Ovary (tissue), 9 donors: ENCODE results near the gene DNAH3. TPM values are rescaled to one million over a fixed set of nuclear protein-coding genes. Genes with fewer than 3 reads are reported as not detected.
"Not testable (repeated sequence)": the region's sequence is repeated elsewhere in the genome, so short reads cannot be mapped to it uniquely, and the experiment has no call there.

Experiments
- DNase-seq, 5 donors: peaks; one replicate each; pipeline ENCODE4 v3.0.0-alpha.2; 2019 to 2020
- H3K27ac ChIP-seq, 2 donors: fragments of 200-600 bp; one replicate each; pipeline versions ENCODE4 v1.5.1 to v1.8.0; 2019 to 2022
- H3K27me3 ChIP-seq: fragments of 200-600 bp; one replicate; pipeline ENCODE4 v1.8.0; 2022
- H3K36me3 ChIP-seq: fragments of 200-600 bp; sonication (generic); one replicate; pipeline ENCODE4 v1.5.1; 2019
- H3K4me1 ChIP-seq: one replicate; pipeline ENCODE4 v1.8.1; 2013; ENCODE audit warnings: mild to moderate bottlenecking, moderate library complexity; ENCODE audit not compliant: insufficient read depth
- H3K4me3 ChIP-seq: fragments of 200-600 bp; sonication (generic); one replicate; pipeline ENCODE4 v1.5.1; 2017
- H3K9me3 ChIP-seq, 2 donors: fragments of 200-600 bp in 1 of 2; sonication (generic) in 1 of 2; one replicate each; pipeline versions ENCODE4 v1.5.1 to v1.8.1; 2013 to 2019; ENCODE audit warnings: mild to moderate bottlenecking in 1 of 2, moderate library complexity in 1 of 2
- EP300 ChIP-seq: sonication (generic); formaldehyde crosslinking; IDR thresholded peaks from one replicate; pipeline ENCODE4 v1.6.1; 2017; ENCODE audit warnings: antibody characterized with exemption
- POLR2A ChIP-seq: fragments of 450-650 bp; IDR thresholded peaks from one replicate; pipeline ENCODE4 v1.6.1; 2017; ENCODE audit warnings: antibody characterized with exemption, mild to moderate bottlenecking, moderate library complexity
- WGBS, 3 donors: extraction: QIAGEN DNeasy Blood & Tissue Kit in 1 of 3; methylation state at CpG; one replicate each; pipeline versions ENCODE4 v1.1.5 to v1.1.7; 2013 to 2017; 5-methylcytosine and 5-hydroxymethylcytosine counted together
- intact Hi-C, 4 donors: fragments of 100-400 bp; cut with DNase I; formaldehyde crosslinking; loops; one replicate each; pipeline versions ENCODE4 v1.11.0 to v1.15.1; 2022 to 2023
- polyA plus RNA-seq, 2 donors: library from polyadenylated mRNA; stranded (reverse); fragments of 200-250 nt in 1 of 2; fragments of 350-450 nt in 1 of 2; fragmentation: Illumina TruSeq in 1 of 2; extraction: RNeasy Lipid Tissue Mini Kit (QIAGEN cat#74804) in 1 of 2; gene quantifications; one replicate each; pipeline ENCODE4 v1.2.3, GENCODE V29; 2013 to 2014
- total RNA-seq, 7 donors: library from RNA; depleted of rRNA in 2 of 7; stranded (reverse); fragments of >200 nt in 2 of 7; fragmentation: NEBNext Ultra II Directional in 3 of 7; extraction: Animal tissue kit (Norgen Biotek cat#: 25700) in 3 of 7; gene quantifications; one replicate each; pipeline versions ENCODE4 v1.1.0 to v1.2.4, GENCODE V29; 2016 to 2023
- TF ChIP-seq, protein P1 (sequence below), 3 donors: fragments of 450-650 bp in 2 of 3; fragments of 200-600 bp in 1 of 3; IDR thresholded peaks; one replicate each; pipeline versions ENCODE4 v1.5.1 to v1.8.0; 2016 to 2022; ENCODE audit warnings: antibody characterized with exemption in 3 of 3, mild to moderate bottlenecking in 1 of 3
- donor health status: DM: no; HTN: no; CAD: no; lungs with moderate emphysema.
- donor health status: DM: no; HTN: no; CAD: no.
- donor health status: Bipolar disorder and iron deficiency.
- donor health status: DM: yes; HTN: yes; CAD: no.
- donor health status: DM: no; HTN: no; CAD: no.
- donor health status: DM: yes; HTN: yes; CAD: no.

Gene DNAH3
- total and polyA plus RNA-seq, 9 donors: 0.05 to 12.1 (median 0.95) TPM; not detected in 1

- Histone ChIP-seq H3K27ac (no peak overlapping the region), H3K4me1 (no peaks in the 10 kb centered on the region), H3K4me3 (no peak overlapping the region), H3K9me3 (no peaks in the 10 kb centered on the region), H3K27me3 (no peaks in the 10 kb centered on the region), H3K36me3 (no peaks in the 10 kb centered on the region)
- 12 to 51% (median 42%) methylated on average over 1 of the region's 1 CpG for whole genome bisulfite sequencing, 3 donors
- intact Hi-C loops: no loop called here
- no peak for DNase-seq
- TF ChIP-seq, protein P1, sequence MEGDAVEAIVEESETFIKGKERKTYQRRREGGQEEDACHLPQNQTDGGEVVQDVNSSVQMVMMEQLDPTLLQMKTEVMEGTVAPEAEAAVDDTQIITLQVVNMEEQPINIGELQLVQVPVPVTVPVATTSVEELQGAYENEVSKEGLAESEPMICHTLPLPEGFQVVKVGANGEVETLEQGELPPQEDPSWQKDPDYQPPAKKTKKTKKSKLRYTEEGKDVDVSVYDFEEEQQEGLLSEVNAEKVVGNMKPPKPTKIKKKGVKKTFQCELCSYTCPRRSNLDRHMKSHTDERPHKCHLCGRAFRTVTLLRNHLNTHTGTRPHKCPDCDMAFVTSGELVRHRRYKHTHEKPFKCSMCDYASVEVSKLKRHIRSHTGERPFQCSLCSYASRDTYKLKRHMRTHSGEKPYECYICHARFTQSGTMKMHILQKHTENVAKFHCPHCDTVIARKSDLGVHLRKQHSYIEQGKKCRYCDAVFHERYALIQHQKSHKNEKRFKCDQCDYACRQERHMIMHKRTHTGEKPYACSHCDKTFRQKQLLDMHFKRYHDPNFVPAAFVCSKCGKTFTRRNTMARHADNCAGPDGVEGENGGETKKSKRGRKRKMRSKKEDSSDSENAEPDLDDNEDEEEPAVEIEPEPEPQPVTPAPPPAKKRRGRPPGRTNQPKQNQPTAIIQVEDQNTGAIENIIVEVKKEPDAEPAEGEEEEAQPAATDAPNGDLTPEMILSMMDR (IDR thresholded peaks at IDR 0.05): no peak
- TF ChIP-seq EP300: no peak
- TF ChIP-seq POLR2A: no peak
Observed at GRCh38 chr16:20930365-20930690, 220.3 kb downstream of the DNAH3 start.

GRCh38 chr16:20929676-20930364, 220.8 kb downstream of the DNAH3 start:
- H3K36me3 ChIP-seq, H3K4me1 ChIP-seq, intact Hi-C loops, H3K4me3 ChIP-seq, H3K27me3 ChIP-seq, H3K27ac ChIP-seq, H3K9me3 ChIP-seq, DNase-seq: not testable (repeated sequence)
- WGBS, 3 donors: 66 to 71% (median 68%) methylated on average over 10 of the region's 10 CpGs

DNA sequence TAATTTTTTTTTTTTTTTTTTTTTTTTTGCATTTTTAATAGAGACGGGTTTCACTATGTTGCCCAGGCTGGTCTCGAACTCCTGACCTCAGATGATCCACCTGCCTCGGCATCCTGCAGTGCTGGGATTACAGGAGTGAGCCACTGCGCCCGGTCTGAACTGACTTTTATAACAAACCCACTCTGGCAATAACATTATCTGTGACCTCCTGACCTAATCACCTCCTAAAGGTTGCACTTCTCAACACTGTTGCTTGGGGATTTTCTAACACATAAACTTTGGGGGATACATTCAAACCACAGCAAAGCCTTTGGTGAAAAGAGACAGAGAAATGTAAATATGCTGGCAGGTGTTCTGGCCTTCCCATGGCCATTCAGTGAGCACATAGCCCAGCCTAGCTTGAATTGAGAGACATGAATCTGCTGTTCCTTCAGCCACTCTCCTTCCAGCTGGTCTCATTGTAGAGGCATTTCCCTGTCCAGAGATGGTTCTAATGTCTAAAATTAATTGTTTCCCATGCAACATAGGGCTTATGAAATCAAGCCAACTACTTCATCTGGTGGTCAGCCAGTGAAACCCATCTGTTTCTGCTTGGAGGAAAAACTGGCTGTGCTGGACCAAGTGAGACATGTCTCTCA, 221.8 kb downstream of the DNAH3 start:
- TF ChIP-seq, protein P1 (IDR thresholded peaks at IDR 0.05): no peak
- TF ChIP-seq POLR2A (no peak), EP300 (no peak)
- DNase-seq: no peak
- H3K27ac ChIP-seq: no peak overlapping the region
- no peaks in the 10 kb centered on the region for H3K9me3 ChIP-seq
- H3K4me1 ChIP-seq: no peaks in the 10 kb centered on the region
- intact Hi-C loops: no loop called here
- H3K36me3 ChIP-seq: no peaks in the 10 kb centered on the region
- H3K27me3 ChIP-seq: no peaks in the 10 kb centered on the region
- WGBS, 3 donors: 83 to 90% (median 86%) methylated on average over 5 of the region's 5 CpGs
- no peak overlapping the region for H3K4me3 ChIP-seq

- H3K36me3 ChIP-seq: no peaks in the 10 kb centered on the region
- 87 to 98% (median 93%) methylated on average over 1 of the region's 1 CpG for WGBS, 3 donors
- no peaks in the 10 kb centered on the region for H3K27me3 ChIP-seq
- no peaks in the 10 kb centered on the region for H3K4me1 ChIP-seq
- intact Hi-C loops: no loop called here
- TF ChIP-seq POLR2A (no peak), EP300 (no peak)
- DNase-seq: no peak
- no peak overlapping the region for H3K4me3 ChIP-seq
- no peak overlapping the region for H3K27ac ChIP-seq
- no peaks in the 10 kb centered on the region for H3K9me3 ChIP-seq
Observed at GRCh38 chr16:20925751-20926150, 224.9 kb downstream of the DNAH3 start.

DNA sequence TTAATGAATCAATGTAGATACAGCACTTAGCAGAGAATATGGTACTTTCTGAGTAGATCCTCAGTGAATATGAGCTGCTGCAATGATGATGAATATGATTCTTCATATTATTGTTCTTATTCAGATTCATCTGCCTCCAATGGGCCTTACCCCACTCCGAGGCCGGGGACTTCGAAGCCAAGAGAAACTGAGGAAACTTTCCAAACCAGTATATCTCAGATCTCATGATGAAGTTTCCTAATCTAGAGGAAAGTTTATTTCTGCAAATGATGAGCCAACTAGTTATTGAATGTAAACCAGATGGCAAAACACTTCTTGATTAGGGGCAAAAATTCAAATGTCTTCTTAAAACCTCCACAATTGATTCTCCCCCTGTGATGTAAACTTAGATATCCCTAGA, 226.8 kb downstream of the DNAH3 start:
- Histone ChIP-seq H3K27ac (no peak overlapping the region), H3K9me3 (no peaks in the 10 kb centered on the region), H3K4me3 (no peak overlapping the region), H3K27me3 (no peaks in the 10 kb centered on the region), H3K36me3 (no peaks in the 10 kb centered on the region), H3K4me1 (no peaks in the 10 kb centered on the region)
- 93 to 98% (median 95%) methylated on average over 3 of the region's 3 CpGs for WGBS, 3 donors
- intact Hi-C loops: no loop called here
- TF ChIP-seq, protein P1 (IDR thresholded peaks at IDR 0.05): no peak
- TF ChIP-seq POLR2A: no peak
- TF ChIP-seq EP300: no peak
- no peak for DNase-seq
